SK-N-SH treated with all-trans-retinoic acid at 6 μM for 48 hours (cell line): ENCODE results near the gene SLC30A3.
A peak's percentile ranks its signal among the peaks of the same experiment; 100 is the strongest.

Experiments used
- ATAC-seq: fragments of 200-7000 bp; cut with Tn5 transposase; 3 replicates; pipeline ENCODE4 v1.9.1; 2020; ENCODE audit warnings: mild to moderate bottlenecking, moderate library complexity
- ARNTL ChIP-seq: fragments of 450-650 bp; formaldehyde crosslinking; IDR thresholded peaks from 2 replicates; pipeline ENCODE4 v1.5.0; 2020; ENCODE audit warnings: low read depth, mild to moderate bottlenecking, moderate library complexity, borderline replicate concordance
- BACH2 ChIP-seq: fragments of 250-450 bp; sonication (Bioruptor Pico); IDR thresholded peaks from 2 replicates; pipeline ENCODE4 v1.9.0; 2021; ENCODE audit warnings: mild to moderate bottlenecking, borderline replicate concordance
- CREB5 ChIP-seq: fragments of 250-450 bp; sonication (Bioruptor Pico); IDR thresholded peaks from 2 replicates; pipeline ENCODE4 v1.5.1; 2020; ENCODE audit warnings: low read depth, mild to moderate bottlenecking, moderate library complexity
- CSDC2 ChIP-seq: fragments of 250-450 bp; sonication (Bioruptor Pico); IDR thresholded peaks from 2 replicates; pipeline ENCODE4 v1.5.0; 2020; ENCODE audit warnings: mild to moderate bottlenecking, moderate library complexity
- CSRNP3 ChIP-seq: fragments of 250-450 bp; sonication (Bioruptor Pico); IDR thresholded peaks from 2 replicates; pipeline ENCODE4 v1.5.1; 2021; ENCODE audit warnings: mild to moderate bottlenecking, moderate library complexity
- ESRRG ChIP-seq: fragments of 250-450 bp; sonication (Bioruptor Pico); IDR thresholded peaks from 2 replicates; pipeline ENCODE4 v1.6.1; 2021; ENCODE audit warnings: mild to moderate bottlenecking
- GLIS3 ChIP-seq: fragments of 250-450 bp; sonication (Bioruptor Pico); IDR thresholded peaks from 2 replicates; pipeline ENCODE4 v1.5.0; 2020; ENCODE audit warnings: mild to moderate bottlenecking, moderate library complexity
- ISL1 ChIP-seq: fragments of 250-450 bp; sonication (Bioruptor Pico); IDR thresholded peaks from 2 replicates; pipeline ENCODE4 v2.1.2; 2022; ENCODE audit warnings: mild to moderate bottlenecking, moderate library complexity
- OSR1 ChIP-seq: fragments of 250-450 bp; sonication (Bioruptor Pico); IDR thresholded peaks from 2 replicates; pipeline ENCODE4 v1.8.0; 2022; ENCODE audit warnings: moderate library complexity, mild to moderate bottlenecking, inconsistent platforms
- PATZ1 ChIP-seq: fragments of 250-450 bp; sonication (Bioruptor Pico); IDR thresholded peaks from 2 replicates; pipeline ENCODE4 v1.8.0; 2020; ENCODE audit warnings: mild to moderate bottlenecking, moderate library complexity, borderline replicate concordance
- POU6F1 ChIP-seq: fragments of 250-450 bp; sonication (Bioruptor Pico); IDR thresholded peaks from 2 replicates; pipeline ENCODE4 v1.8.0; 2021; ENCODE audit warnings: low read depth, mild to moderate bottlenecking, moderate library complexity, borderline replicate concordance
- RARB ChIP-seq: fragments of 250-450 bp; sonication (Bioruptor Pico); IDR thresholded peaks from 2 replicates; pipeline ENCODE4 v1.8.0; 2021; ENCODE audit warnings: mild to moderate bottlenecking, moderate library complexity
- SNAI2 ChIP-seq: fragments of 250-450 bp; sonication (Bioruptor Pico); IDR thresholded peaks from 2 replicates; pipeline ENCODE4 v1.5.0; 2020; ENCODE audit warnings: mild to moderate bottlenecking, moderate library complexity
- TCF4 ChIP-seq: fragments of 250-450 bp; sonication (Bioruptor Pico); IDR thresholded peaks from 2 replicates; pipeline ENCODE4 v1.8.0; 2021; ENCODE audit warnings: mild to moderate bottlenecking, moderate library complexity, borderline replicate concordance
- TOX ChIP-seq: fragments of 250-450 bp; sonication (Bioruptor Pico); IDR thresholded peaks from 2 replicates; pipeline ENCODE4 v1.8.0; 2021; ENCODE audit warnings: mild to moderate bottlenecking, moderate library complexity, borderline replicate concordance
- TSHZ2 ChIP-seq: fragments of 250-450 bp; sonication (Bioruptor Pico); IDR thresholded peaks from 2 replicates; pipeline ENCODE4 v1.5.0; 2020; ENCODE audit warnings: mild to moderate bottlenecking, moderate library complexity
- ZC3H10 ChIP-seq: fragments of 250-450 bp; sonication (Bioruptor Pico); IDR thresholded peaks from 2 replicates; pipeline ENCODE4 v1.5.1; 2021; ENCODE audit warnings: mild to moderate bottlenecking, moderate library complexity
- ZFP3 ChIP-seq: fragments of 250-450 bp; sonication (Bioruptor Pico); IDR thresholded peaks from 2 replicates; pipeline ENCODE4 v1.5.0; 2020; ENCODE audit warnings: mild to moderate bottlenecking, moderate library complexity
- ZNF70 ChIP-seq: fragments of 450-650 bp; formaldehyde crosslinking; IDR thresholded peaks from 2 replicates; pipeline ENCODE4 v1.5.0; 2020; ENCODE audit warnings: mild to moderate bottlenecking, moderate library complexity
- ZNF8 ChIP-seq: fragments of 450-650 bp; formaldehyde crosslinking; IDR thresholded peaks from 2 replicates; pipeline ENCODE4 v1.5.0; 2020; ENCODE audit warnings: mild to moderate bottlenecking, moderate library complexity

Gene SLC30A3

GRCh38 chr2:27309651-27310050 is 46.8 kb upstream of the SLC30A3 start:
- ATAC-seq = no peak
- no peak for TF ChIP-seq ESRRG (CRISPR knock-in tag)
- no peak for TF ChIP-seq CREB5 (CRISPR knock-in tag)
- no peak for TF ChIP-seq PATZ1 (CRISPR knock-in tag)
- TF ChIP-seq OSR1 (CRISPR knock-in tag) = no peak
- TF ChIP-seq TOX (CRISPR knock-in tag) = no peak
- no peak for TF ChIP-seq ZC3H10
- no peak for TF ChIP-seq TSHZ2 (CRISPR knock-in tag)
- TF ChIP-seq POU6F1 (CRISPR knock-in tag) = no peak
- TF ChIP-seq ZFP3 (CRISPR knock-in tag) = no peak
- no peak for TF ChIP-seq BACH2 (CRISPR knock-in tag)
- no peak for TF ChIP-seq ZNF8 (CRISPR knock-in tag)
- no peak for TF ChIP-seq GLIS3
- TF ChIP-seq SNAI2 (CRISPR knock-in tag) = no peak

- TF ChIP-seq ZNF8 (CRISPR knock-in tag) (no peak), CSDC2 (peak; percentile 9; the same call in 1 of the 2 replicates)
- peak; percentile 36 for ATAC-seq
Measured at GRCh38 chr2:27308359-27308881, 45.6 kb upstream of the SLC30A3 start, which contains the start of gene UCN. Gene UCN (minus strand): TSS chr2:27308445. CDS start chr2:27307895, 550 bp downstream.

- peak; percentile 34 for ATAC-seq
- TF ChIP-seq CSRNP3 (CRISPR knock-in tag) (no peak), GLIS3 (no peak), CSDC2 (no peak)
- TF ChIP-seq, all 23 proteins: peak for 0
Measured at GRCh38 chr2:27307545-27308358, 44.9 kb upstream of the SLC30A3 start.

- TF ChIP-seq TCF4 (CRISPR knock-in tag) = no peak
- no peak for TF ChIP-seq ZFP3 (CRISPR knock-in tag)
- no peak for TF ChIP-seq ZNF8 (CRISPR knock-in tag)
- TF ChIP-seq TOX (CRISPR knock-in tag) = no peak
- no peak for TF ChIP-seq POU6F1 (CRISPR knock-in tag)
- TF ChIP-seq SNAI2 (CRISPR knock-in tag) = no peak
- no peak for TF ChIP-seq GLIS3
- TF ChIP-seq OSR1 (CRISPR knock-in tag) = no peak
- TF ChIP-seq ZNF70 = no peak
- TF ChIP-seq ZC3H10 = no peak
- TF ChIP-seq ISL1 (CRISPR knock-in tag) = no peak
- TF ChIP-seq BACH2 (CRISPR knock-in tag) = no peak
- TF ChIP-seq CSDC2 = no peak
- no peak for TF ChIP-seq ARNTL (CRISPR knock-in tag)
- TF ChIP-seq CSRNP3 (CRISPR knock-in tag) = no peak
- no peak for TF ChIP-seq RARB
- ATAC-seq = no peak
Measured at GRCh38 chr2:27307287-27307544, 44.4 kb upstream of the SLC30A3 start.
